PFSK-1 (cell line): ENCODE results near the gene ANAPC2.

Experiments
- FOXP2 ChIP-seq: optimal IDR thresholded peaks from 2 replicates; pipeline ENCODE3; 2011; ENCODE audit warnings: borderline replicate concordance, control low read depth, inconsistent platforms; ENCODE audit not compliant: insufficient read depth; ENCODE audit errors: extremely low read length, extremely low read depth
- POLR2AphosphoS5 ChIP-seq: IDR thresholded peaks from 2 replicates; pipeline ENCODE4 v1.6.1; 2012; ENCODE audit warnings: low read depth, mild to moderate bottlenecking, control low read depth, low read length, moderate library complexity
- SIN3A ChIP-seq: IDR thresholded peaks from 2 replicates; pipeline ENCODE4 v1.6.1; 2012; ENCODE audit warnings: mild to moderate bottlenecking, low read length, moderate library complexity, borderline replicate concordance; ENCODE audit not compliant: insufficient read depth
- TAF1 ChIP-seq: IDR thresholded peaks from 2 replicates; pipeline ENCODE4 v1.6.1; 2012; ENCODE audit warnings: low read length, control low read depth, borderline replicate concordance; ENCODE audit not compliant: insufficient read depth
- TF ChIP-seq, protein P1 (sequence below), 2 experiments: IDR thresholded peaks; 2 replicates each; pipeline versions ENCODE4 v1.6.1 to v1.8.0; 2011 to 2012; ENCODE audit warnings: low read depth in 2 of 2, low read length in 2 of 2, control low read depth in 1 of 2, inconsistent platforms in 1 of 2, mild to moderate bottlenecking in 1 of 2, moderate library complexity in 1 of 2; ENCODE audit not compliant: insufficient read depth in 1 of 2

ANAPC2 gene

DNA sequence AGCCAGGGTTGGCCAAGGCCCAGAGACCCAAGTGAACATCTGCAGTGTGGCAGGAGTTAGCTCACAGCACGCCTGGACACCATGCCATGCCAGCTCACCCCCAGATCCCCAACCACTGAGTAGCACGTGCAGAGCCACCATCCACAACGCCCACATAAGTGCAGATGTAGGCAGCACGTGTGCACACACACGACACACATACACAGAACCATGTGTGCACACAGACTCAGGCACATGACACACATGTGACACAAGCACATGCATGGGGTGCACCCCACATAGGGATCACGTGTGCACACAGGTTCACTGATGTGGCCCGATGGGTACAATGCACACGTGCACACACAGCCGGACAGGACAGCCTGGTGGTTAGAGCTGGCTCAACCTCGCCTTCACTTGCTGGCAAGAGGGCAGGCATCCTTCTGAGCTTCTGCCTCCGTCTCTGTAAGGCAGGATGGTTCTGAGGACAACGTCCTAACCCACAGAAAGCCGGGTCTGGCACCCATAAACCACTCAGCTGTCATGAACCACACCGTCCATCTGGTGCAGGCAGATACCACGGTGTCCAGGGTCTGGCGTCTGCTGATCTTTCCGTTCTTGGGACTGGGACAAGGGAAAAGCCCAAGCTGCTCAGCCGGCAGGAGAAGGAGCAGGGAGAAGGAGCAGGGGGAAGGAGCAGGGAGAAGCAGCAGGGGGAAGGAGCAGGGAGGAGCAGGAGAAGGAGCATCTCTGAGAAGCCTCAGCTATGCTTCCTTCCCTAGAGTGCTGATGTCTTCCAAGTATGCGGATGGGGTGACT, 30.5 kb downstream of the ANAPC2 start:
- TF ChIP-seq SIN3A (no peak), FOXP2 (no peak), POLR2AphosphoS5 (no peak), TAF1 (no peak)
- TF ChIP-seq, protein P1, sequence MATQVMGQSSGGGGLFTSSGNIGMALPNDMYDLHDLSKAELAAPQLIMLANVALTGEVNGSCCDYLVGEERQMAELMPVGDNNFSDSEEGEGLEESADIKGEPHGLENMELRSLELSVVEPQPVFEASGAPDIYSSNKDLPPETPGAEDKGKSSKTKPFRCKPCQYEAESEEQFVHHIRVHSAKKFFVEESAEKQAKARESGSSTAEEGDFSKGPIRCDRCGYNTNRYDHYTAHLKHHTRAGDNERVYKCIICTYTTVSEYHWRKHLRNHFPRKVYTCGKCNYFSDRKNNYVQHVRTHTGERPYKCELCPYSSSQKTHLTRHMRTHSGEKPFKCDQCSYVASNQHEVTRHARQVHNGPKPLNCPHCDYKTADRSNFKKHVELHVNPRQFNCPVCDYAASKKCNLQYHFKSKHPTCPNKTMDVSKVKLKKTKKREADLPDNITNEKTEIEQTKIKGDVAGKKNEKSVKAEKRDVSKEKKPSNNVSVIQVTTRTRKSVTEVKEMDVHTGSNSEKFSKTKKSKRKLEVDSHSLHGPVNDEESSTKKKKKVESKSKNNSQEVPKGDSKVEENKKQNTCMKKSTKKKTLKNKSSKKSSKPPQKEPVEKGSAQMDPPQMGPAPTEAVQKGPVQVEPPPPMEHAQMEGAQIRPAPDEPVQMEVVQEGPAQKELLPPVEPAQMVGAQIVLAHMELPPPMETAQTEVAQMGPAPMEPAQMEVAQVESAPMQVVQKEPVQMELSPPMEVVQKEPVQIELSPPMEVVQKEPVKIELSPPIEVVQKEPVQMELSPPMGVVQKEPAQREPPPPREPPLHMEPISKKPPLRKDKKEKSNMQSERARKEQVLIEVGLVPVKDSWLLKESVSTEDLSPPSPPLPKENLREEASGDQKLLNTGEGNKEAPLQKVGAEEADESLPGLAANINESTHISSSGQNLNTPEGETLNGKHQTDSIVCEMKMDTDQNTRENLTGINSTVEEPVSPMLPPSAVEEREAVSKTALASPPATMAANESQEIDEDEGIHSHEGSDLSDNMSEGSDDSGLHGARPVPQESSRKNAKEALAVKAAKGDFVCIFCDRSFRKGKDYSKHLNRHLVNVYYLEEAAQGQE (IDR thresholded peaks at IDR 0.05; ENCODE audit: insufficient read depth in 1 of 2, low read depth in 2 of 2, low read length in 2 of 2): no peak

- TF ChIP-seq FOXP2: no peak
- TF ChIP-seq SIN3A: no peak
- TF ChIP-seq POLR2AphosphoS5: no peak
- TF ChIP-seq, protein P1 (IDR thresholded peaks at IDR 0.05; ENCODE audit: insufficient read depth in 1 of 2, low read depth in 2 of 2, low read length in 2 of 2): no peak
- TF ChIP-seq TAF1: no peak
Measured at GRCh38 chr9:137156567-137157375, 31.6 kb downstream of the ANAPC2 start.

GRCh38 chr9:137152844-137153405, 35.4 kb downstream of the ANAPC2 start:
- TF ChIP-seq, protein P1 (IDR thresholded peaks at IDR 0.05; ENCODE audit: insufficient read depth in 1 of 2, low read depth in 2 of 2, low read length in 2 of 2): no peak
- TF ChIP-seq POLR2AphosphoS5: no peak
- no peak for TF ChIP-seq SIN3A
- no peak for TF ChIP-seq TAF1
- no peak for TF ChIP-seq FOXP2

DNA sequence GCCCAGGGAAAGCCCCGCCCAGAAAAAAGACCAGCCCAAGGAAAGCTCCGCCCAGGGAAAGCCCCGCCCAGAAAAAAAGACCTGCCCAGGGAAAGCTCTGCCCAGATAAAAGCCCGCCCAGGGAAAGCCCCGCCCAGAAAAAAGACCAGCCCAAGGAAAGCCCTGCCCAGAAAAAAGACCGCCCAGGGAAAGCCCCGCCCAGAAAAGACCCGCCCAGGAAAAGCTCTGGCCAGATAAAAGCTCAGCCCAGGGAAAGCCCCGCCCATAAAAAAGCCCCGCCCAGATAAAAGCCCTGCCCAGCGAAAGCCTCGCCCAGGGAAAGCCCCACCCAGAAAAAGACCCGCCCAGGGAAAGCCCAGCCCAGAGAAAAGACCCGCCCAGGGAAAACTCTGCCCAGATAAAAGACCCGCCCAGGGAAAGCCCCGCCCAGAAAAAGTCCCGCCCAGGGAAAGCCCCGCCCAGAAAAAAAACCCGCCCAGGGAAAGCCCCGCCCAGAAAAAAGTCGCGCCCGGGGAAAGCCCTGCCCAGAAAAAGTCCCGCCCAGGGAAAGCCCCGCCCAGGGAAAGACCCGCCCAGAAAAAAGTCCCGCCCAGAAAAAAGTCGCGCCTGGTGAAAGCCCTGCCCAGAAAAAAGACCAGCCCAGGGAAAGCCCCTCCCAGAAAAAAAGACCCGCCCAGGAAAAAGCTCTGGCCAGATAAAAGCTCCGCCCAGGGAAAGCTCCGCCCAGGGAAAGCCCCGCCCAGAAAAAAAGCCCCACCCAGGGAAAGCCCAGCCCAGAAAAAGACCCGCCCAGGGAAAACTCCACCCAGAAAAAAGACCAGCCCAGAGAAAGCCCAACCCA, 37.5 kb downstream of the ANAPC2 start:
- TF ChIP-seq, protein P1 (IDR thresholded peaks at IDR 0.05; ENCODE audit: insufficient read depth in 1 of 2, low read depth in 2 of 2, low read length in 2 of 2): no peak
- TF ChIP-seq POLR2AphosphoS5 (no peak), TAF1 (no peak), SIN3A (no peak)
